ENCODE results near the gene ABCB8. TPM values are rescaled to one million over a fixed set of nuclear protein-coding genes. Genes with fewer than 3 reads are reported as not detected.

The ABCB8 gene
- polyA plus RNA-seq, 1 of the 3 experiments (the other 2 are of a cell fraction), result 36.0 TPM

DNA sequence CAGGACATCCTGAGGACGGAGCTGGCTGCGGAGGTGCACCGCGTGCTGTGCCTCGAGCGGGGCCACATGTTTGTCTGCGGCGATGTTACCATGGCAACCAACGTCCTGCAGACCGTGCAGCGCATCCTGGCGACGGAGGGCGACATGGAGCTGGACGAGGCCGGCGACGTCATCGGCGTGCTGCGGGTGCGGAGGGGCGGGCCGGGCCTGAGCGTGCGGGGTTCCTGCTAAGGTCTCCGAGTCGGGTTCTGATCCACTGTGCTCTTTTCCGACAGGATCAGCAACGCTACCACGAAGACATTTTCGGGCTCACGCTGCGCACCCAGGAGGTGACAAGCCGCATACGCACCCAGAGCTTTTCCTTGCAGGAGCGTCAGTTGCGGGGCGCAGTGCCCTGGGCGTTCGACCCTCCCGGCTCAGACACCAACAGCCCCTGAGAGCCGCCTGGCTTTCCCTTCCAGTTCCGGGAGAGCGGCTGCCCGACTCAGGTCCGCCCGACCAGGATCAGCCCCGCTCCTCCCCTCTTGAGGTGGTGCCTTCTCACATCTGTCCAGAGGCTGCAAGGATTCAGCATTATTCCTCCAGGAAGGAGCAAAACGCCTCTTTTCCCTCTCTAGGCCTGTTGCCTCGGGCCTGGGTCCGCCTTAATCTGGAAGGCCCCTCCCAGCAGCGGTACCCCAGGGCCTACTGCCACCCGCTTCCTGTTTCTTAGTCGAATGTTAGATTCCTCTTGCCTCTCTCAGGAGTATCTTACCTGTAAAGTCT, 14.3 kb upstream of the ABCB8 start (continued):
- TF ChIP-seq ELF1 (IDR thresholded peaks at IDR 0.05) (no peak), FOXJ3 (CRISPR knock-in tag; IDR thresholded peaks at IDR 0.05) (no peak), FOSL2 (IDR thresholded peaks at IDR 0.05; ENCODE audit: borderline replicate concordance, low read depth) (no peak), TEAD4 (IDR thresholded peaks at IDR 0.05; ENCODE audit: borderline replicate concordance, insufficient read depth) (no peak), SMC3 (IDR thresholded peaks at IDR 0.05; ENCODE audit: low read depth, low read length) (peak; percentile 22; the same call in 1 of the 2 replicates), TAF1 (IDR thresholded peaks at IDR 0.05; ENCODE audit: borderline replicate concordance, low read depth, low read length) (no peak), JUND (IDR thresholded peaks at IDR 0.05) (no peak)
- TF ChIP-seq, protein P1, sequence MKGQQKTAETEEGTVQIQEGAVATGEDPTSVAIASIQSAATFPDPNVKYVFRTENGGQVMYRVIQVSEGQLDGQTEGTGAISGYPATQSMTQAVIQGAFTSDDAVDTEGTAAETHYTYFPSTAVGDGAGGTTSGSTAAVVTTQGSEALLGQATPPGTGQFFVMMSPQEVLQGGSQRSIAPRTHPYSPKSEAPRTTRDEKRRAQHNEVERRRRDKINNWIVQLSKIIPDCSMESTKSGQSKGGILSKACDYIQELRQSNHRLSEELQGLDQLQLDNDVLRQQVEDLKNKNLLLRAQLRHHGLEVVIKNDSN (IDR thresholded peaks at IDR 0.05; ENCODE audit: borderline replicate concordance, low read depth), result no peak
- TF ChIP-seq, protein P2, sequence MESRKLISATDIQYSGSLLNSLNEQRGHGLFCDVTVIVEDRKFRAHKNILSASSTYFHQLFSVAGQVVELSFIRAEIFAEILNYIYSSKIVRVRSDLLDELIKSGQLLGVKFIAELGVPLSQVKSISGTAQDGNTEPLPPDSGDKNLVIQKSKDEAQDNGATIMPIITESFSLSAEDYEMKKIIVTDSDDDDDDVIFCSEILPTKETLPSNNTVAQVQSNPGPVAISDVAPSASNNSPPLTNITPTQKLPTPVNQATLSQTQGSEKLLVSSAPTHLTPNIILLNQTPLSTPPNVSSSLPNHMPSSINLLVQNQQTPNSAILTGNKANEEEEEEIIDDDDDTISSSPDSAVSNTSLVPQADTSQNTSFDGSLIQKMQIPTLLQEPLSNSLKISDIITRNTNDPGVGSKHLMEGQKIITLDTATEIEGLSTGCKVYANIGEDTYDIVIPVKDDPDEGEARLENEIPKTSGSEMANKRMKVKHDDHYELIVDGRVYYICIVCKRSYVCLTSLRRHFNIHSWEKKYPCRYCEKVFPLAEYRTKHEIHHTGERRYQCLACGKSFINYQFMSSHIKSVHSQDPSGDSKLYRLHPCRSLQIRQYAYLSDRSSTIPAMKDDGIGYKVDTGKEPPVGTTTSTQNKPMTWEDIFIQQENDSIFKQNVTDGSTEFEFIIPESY (IDR thresholded peaks at IDR 0.05; ENCODE audit: borderline replicate concordance, low read depth), result no peak
- TF ChIP-seq, protein P3, sequence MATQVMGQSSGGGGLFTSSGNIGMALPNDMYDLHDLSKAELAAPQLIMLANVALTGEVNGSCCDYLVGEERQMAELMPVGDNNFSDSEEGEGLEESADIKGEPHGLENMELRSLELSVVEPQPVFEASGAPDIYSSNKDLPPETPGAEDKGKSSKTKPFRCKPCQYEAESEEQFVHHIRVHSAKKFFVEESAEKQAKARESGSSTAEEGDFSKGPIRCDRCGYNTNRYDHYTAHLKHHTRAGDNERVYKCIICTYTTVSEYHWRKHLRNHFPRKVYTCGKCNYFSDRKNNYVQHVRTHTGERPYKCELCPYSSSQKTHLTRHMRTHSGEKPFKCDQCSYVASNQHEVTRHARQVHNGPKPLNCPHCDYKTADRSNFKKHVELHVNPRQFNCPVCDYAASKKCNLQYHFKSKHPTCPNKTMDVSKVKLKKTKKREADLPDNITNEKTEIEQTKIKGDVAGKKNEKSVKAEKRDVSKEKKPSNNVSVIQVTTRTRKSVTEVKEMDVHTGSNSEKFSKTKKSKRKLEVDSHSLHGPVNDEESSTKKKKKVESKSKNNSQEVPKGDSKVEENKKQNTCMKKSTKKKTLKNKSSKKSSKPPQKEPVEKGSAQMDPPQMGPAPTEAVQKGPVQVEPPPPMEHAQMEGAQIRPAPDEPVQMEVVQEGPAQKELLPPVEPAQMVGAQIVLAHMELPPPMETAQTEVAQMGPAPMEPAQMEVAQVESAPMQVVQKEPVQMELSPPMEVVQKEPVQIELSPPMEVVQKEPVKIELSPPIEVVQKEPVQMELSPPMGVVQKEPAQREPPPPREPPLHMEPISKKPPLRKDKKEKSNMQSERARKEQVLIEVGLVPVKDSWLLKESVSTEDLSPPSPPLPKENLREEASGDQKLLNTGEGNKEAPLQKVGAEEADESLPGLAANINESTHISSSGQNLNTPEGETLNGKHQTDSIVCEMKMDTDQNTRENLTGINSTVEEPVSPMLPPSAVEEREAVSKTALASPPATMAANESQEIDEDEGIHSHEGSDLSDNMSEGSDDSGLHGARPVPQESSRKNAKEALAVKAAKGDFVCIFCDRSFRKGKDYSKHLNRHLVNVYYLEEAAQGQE (IDR thresholded peaks at IDR 0.05; ENCODE audit: low read depth, low read length), result no peak
- TF ChIP-seq, protein P4, sequence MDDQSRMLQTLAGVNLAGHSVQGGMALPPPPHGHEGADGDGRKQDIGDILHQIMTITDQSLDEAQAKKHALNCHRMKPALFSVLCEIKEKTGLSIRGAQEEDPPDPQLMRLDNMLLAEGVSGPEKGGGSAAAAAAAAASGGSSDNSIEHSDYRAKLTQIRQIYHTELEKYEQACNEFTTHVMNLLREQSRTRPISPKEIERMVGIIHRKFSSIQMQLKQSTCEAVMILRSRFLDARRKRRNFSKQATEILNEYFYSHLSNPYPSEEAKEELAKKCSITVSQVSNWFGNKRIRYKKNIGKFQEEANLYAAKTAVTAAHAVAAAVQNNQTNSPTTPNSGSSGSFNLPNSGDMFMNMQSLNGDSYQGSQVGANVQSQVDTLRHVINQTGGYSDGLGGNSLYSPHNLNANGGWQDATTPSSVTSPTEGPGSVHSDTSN (IDR thresholded peaks at IDR 0.05), result no peak

DNA sequence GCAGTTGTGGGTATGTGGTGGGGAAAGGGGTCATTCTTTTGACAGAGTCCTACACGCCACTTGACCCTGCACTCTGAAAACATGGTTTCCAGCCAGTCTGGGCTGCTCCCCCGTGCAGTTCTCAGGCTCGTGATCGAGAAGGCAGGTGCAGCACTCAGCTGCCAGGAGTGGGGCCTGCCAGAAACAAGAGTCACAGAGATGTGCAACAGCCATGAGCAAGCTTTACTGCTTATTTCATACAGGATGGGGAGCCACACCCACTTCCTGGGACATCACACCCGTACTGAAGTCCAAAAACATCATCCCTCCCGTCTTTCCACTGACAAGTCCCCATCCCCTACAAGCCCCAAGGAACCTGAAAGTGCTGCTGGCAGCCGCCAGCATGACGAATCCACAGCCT, 13.3 kb upstream of the ABCB8 start:
- WGBS (ENCODE audit: low lambda C conversion rate), result 94% methylated on average over 6 of the region's 8 CpGs
- no peaks in the 10 kb centered on the region for H4K20me1 ChIP-seq (ENCODE audit: insufficient read depth)
- no peaks in the 10 kb centered on the region for H3K36me3 ChIP-seq (replicated peaks in 1 of 2; ENCODE audit: control insufficient read depth in 1 of 2, insufficient read depth in 2 of 2, low read length in 1 of 2)
- no peak overlapping the region for H3K9ac ChIP-seq
- H3K4me3 ChIP-seq (ENCODE audit: low read depth in 2 of 2, low read length in 1 of 2), result no peak overlapping the region
- no peak overlapping the region for H3K27ac ChIP-seq (ENCODE audit: low read depth in 2 of 2, low read length in 1 of 2)
- H3K4me2 ChIP-seq, result no peak overlapping the region
- no peaks in the 10 kb centered on the region for H3K27me3 ChIP-seq (ENCODE audit: insufficient read depth)
- no peaks in the 10 kb centered on the region for H3K79me2 ChIP-seq (ENCODE audit: insufficient read depth)
- peaks cover 0 to 31% of the 10 kb centered on the region in 2 experiments; a peak in 1 of 4 replicates for H3K4me1 ChIP-seq (ENCODE audit: control insufficient read depth in 1 of 2, insufficient read depth in 2 of 2, low read depth in 1 of 2, low read length in 1 of 2)
- no peaks in the 10 kb centered on the region for H3K9me2 ChIP-seq
- CTCF ChIA-PET, result interaction anchor here (0.8 to 11.3 kb wide), 10 partner anchors 13 to 116 kb away, joined by 3 to 151 read pairs (median 12); partner anchors contain the start of genes ABCB8, FASTK and NOS3
- H2AFZ ChIP-seq (ENCODE audit: low read depth), result no peak overlapping the region
- no peaks in the 10 kb centered on the region for H3K9me3 ChIP-seq
- DNase-seq, result no peak
- POLR2A ChIA-PET, result interaction anchor here (0.6 kb wide), 1 partner anchor 40 kb away, joined by 3 read pairs; no protein-coding TSS in a partner anchor
- no peaks in the 10 kb centered on the region for H3F3A ChIP-seq (replicated peaks; ENCODE audit: insufficient read depth)
- TF ChIP-seq FOXM1 (IDR thresholded peaks at IDR 0.05; ENCODE audit: low read depth), result no peak
- no peak for TF ChIP-seq RFX5 (IDR thresholded peaks at IDR 0.05; ENCODE audit: low read length)
- no peak for TF ChIP-seq EP300 (IDR thresholded peaks at IDR 0.05; ENCODE audit: borderline replicate concordance in 1 of 2, low read depth in 1 of 2, low read length in 1 of 2)
- TF ChIP-seq SMC3 (IDR thresholded peaks at IDR 0.05; ENCODE audit: low read depth, low read length), result no peak
- no peak for TF ChIP-seq TCF12 (IDR thresholded peaks at IDR 0.05)
- no peak for TF ChIP-seq RCOR1 (IDR thresholded peaks at IDR 0.05; ENCODE audit: low read length)
- TF ChIP-seq, protein P5, sequence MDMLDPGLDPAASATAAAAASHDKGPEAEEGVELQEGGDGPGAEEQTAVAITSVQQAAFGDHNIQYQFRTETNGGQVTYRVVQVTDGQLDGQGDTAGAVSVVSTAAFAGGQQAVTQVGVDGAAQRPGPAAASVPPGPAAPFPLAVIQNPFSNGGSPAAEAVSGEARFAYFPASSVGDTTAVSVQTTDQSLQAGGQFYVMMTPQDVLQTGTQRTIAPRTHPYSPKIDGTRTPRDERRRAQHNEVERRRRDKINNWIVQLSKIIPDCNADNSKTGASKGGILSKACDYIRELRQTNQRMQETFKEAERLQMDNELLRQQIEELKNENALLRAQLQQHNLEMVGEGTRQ (IDR thresholded peaks at IDR 0.05; ENCODE audit: borderline replicate concordance, low read depth, low read length), result no peak
- TF ChIP-seq FOXJ3 (CRISPR knock-in tag; IDR thresholded peaks at IDR 0.05), result no peak
- TF ChIP-seq NRF1 (IDR thresholded peaks at IDR 0.05; ENCODE audit: low read depth, low read length), result no peak
- TF ChIP-seq POLR2AphosphoS5 (IDR thresholded peaks at IDR 0.05; ENCODE audit: low read depth, low read length), result no peak
- TF ChIP-seq RAD21 (IDR thresholded peaks at IDR 0.05; ENCODE audit: low read length), result no peak
- TF ChIP-seq TAF1 (IDR thresholded peaks at IDR 0.05; ENCODE audit: borderline replicate concordance, low read depth, low read length), result no peak
- no peak for TF ChIP-seq MXI1 (IDR thresholded peaks at IDR 0.05; ENCODE audit: low read depth, low read length)

Data from SK-N-SH (cell line).